GM18508 (cell line): Measurements from ENCODE around the gene MAF.

Source experiments
- ATAC-seq: cut with Tn5 transposase; IDR thresholded peaks from one replicate; pipeline ENCODE4 v1.9.1; 2021; ENCODE audit warnings: moderate number of reproducible peaks; ENCODE audit not compliant: insufficient read depth, unreplicated experiment

Gene MAF

GRCh38 chr16:79595231-79595641, 5.3 kb downstream of the MAF start:
- no peak for ATAC-seq

DNA sequence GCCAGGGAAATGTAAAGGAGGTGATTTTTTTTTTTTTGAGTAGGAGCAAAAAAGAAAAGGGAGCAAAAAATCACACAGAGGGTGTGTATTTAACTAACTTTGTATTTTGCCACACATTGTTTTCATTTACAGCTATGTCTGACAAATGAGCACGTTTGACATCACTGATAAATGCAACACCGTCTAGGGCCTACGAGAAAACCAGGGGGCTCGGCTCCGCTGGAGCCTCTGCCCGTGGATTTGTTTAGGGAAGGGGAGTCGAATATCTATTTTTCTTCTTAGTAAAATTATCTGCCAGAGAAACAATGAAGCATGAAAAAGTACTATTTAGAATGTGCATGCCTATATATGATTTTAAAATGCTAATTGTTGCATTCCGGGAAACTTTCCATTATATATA, 6.8 kb downstream of the MAF start:
- no peak for ATAC-seq

GRCh38 chr16:79593074-79593531, 7.4 kb downstream of the MAF start:
- ATAC-seq, result no peak

GRCh38 chr16:79592186-79592585, 8.4 kb downstream of the MAF start:
- no peak for ATAC-seq

DNA sequence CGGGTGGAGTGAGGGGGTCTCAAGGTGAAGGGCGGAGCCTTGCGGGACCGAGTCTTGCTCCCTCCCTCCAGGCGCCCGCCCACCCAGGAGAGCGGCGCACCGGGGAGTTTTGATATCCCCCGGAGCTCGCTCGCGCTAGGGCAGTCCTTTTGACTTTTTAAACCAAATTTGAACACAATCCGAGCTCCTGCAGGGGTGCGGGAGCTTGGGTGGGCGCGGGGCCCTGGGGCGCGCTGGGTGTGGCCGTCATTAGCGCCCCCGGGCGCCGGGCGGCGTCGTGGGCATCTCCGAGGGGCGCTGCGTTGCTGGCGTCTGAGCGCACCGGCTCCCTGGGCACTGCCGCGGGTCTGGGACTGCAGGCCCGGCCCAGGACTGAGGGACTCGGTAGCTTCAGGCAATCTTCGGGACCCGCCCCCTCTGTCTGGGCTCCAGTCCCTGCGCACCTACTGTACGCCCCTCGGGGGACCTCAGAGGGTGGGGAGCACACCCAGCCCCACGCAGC, 10.9 kb downstream of the MAF start:
- no peak for ATAC-seq

DNA sequence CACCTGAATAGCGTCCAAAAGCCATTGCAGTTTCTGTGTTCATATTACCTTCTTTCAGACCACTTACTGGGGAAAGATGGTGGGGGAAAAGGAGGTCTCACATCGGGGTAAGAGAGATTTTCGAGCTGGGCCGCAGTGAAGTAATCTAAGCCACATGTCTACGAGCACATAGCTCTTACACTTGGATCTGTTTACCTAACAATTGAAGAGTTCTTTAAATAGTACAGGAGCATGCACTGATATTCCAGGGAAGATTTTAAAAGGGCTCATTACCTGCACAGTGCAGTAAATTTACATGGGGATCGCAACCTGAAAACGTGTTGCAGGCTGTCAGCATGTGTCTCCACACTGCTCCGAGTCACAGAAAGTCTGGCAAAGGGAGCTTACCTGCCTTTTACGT, 12.6 kb downstream of the MAF start:
- ATAC-seq, result no peak

- no peak for ATAC-seq
Measured at GRCh38 chr16:79587296-79587695, 13.2 kb downstream of the MAF start.

GRCh38 chr16:79582789-79583188, 17.7 kb downstream of the MAF start:
- no peak for ATAC-seq

DNA sequence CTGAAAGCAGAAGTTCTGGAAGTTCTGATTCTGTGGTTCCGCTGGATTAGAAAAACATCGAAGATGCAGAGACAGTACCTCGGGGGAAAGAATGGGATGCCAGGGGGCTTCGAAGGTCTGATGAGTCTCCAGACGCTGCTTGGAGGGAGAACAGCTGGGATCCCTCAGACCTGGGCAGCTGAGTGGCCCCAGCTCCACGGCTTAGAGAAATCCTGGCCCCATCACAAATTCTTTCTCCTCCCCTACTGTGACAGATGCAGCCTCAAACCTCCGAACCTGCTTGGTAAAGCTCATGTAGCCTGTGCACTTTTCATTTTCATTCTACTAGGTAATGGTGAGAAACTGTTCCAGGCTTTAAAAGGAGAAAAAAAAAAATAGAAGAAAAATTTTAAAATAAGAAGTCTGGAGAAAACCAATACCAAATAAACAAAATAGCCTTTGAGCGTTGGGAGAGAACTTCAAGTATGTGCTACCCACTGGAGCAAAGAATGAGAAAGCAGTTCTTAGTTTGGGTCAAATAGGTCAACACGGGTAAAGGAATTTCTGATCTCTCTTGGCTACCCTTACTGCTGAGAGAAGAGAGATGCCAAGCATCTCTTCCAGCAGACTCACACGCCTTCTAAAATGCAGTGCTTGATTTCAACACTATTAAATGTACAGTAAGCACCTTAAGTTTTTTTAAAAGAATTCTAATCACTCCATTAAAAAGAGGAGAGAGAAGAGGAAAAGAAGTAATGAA, 19.9 kb downstream of the MAF start:
- ATAC-seq, result no peak

DNA sequence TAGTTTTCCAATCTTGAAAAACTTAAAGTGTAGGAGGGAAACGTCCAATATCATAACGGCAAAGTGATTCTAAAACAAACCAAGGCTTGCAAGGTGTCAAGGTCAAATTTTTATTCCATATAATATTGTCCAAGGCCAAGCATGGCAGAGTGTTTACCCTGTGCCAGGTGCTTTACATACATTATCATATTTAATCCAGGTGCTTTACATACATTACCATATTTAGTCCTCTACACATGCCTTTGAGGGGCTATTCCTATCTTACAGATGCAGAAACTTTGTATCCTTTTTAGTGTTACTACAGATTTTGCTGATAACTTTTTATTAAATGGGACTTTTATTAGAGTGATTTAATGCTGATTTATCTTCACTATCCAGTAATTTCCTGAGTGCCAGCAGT, 23.9 kb downstream of the MAF start:
- no peak for ATAC-seq

- ATAC-seq, result no peak
Measured at GRCh38 chr16:79573884-79574283, 26.7 kb downstream of the MAF start.

DNA sequence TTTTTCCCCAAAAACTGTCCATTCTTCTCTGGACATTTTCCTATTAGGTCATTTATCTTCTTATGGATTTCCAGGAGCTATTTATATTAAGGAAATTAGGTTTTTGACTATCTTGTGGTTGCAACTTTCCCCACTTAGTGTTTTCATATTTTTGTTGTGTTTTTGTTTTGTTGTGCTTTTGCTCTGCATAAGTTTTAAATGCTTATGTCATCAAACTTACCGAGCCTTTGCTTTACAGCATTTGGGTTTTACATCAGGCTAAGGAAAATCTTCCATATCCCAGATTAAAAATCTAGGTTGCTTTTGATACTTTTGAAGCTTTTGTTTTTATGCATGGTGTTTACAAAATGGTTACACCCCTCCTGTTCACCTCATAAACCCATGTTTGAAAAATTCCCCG, 27.5 kb downstream of the MAF start:
- no peak for ATAC-seq

- no peak for ATAC-seq
Measured at GRCh38 chr16:79571903-79572535, 28.5 kb downstream of the MAF start.

DNA sequence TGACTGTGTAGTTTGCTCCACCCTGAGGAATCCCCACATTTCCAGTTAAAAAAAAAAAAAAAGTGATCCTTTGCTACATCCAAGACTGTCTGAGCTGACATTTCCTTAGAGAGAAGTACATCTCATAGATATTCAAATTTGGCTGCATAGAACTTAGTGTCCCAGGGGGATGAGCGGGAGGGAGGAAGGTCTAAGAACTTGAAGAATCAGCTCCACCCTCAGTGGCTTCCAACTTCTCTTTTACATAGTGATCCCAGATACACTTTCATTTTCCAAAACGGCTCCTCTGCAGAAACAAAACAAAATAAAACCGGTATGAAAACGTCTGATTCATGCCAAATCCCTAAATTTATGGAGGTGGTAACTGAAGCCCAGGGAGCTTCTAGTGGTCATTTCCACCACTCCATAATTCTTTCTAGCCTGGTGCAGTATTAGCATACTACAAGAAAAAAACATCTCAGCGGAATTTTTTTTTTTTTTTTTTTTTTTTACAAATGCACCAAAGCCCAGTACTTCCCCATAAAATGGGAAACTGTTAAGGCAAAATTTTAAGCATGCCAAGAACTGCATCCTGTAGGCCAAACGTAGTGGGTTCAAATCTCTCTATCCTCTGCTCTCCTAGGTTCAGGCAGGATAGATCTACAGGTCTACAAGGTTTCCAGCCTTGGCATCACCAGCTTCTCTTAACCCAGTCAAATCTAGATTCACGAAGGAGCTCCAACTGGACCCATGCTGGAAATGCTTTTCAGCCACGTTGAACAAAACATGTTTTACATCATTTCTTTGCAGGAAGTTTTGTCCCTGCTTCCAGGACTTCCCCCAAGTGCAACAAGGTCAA, 29.3 kb downstream of the MAF start:
- ATAC-seq, result no peak

DNA sequence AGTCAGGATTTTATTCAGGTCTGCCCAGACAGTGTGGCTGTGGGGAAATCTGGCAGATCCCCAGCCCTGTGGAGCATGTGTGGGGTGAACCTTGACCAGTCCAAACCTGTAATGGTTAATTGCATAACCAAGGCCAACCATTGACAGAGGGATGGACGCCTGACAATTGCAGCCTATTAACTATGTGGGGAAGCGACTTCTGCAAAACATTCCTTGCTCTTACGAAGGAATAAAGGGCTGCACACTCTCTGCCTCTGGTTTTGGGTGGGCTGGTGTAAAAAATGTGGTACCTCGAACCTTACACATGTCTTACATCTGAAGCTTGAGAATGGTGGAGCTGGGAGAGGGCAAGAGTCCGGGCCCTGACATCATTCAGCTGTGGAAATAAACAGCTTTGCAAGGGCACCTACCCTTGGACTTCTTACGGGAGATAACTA, 35.8 kb downstream of the MAF start:
- no peak for ATAC-seq

- ATAC-seq, result no peak
Measured at GRCh38 chr16:79563921-79564320, 36.6 kb downstream of the MAF start.

- no peak for ATAC-seq
Measured at GRCh38 chr16:79562166-79562823, 38.2 kb downstream of the MAF start.

DNA sequence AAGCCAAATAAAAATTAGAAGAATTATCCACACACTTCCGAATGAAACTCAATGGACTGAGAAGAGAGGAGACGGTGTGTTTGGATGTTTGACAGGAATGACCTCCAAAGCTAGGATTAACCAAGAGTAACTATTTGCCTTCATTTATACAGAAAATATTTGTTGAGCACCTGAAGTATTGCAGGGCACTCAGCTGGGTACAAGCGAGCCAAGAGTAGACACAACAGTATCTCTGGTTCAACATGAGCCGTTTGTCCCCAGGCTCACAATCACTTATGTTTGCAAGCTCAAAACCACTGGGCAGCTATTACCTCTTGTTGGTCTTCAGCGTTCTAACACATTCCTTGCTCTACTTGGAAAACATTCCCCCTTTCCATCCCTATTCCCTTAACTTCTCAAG, 38.8 kb downstream of the MAF start:
- ATAC-seq, result no peak

GRCh38 chr16:79560923-79561322, 39.6 kb downstream of the MAF start:
- ATAC-seq, result no peak

GRCh38 chr16:79560318-79560717, 40.2 kb downstream of the MAF start:
- no peak for ATAC-seq
